Stimulated activated naive B cell treated with anti-CD40 and anti-IgM and Interleukin-4, amounts not matched to agents 10 μg/mL and 1 μg/mL and 100 μg/mL, for 72 hours (primary cell): Measurements from ENCODE around the gene ATP5ME.
"Not testable (repeated sequence)": the region's sequence is repeated elsewhere in the genome, so short reads cannot be mapped to it uniquely, and the experiment has no call there.

Source experiments
- ATAC-seq, 2 donors: fragments of 150-1000 bp; cut with Tn5 transposase; replicated peaks; 2 replicates each; pipeline ENCODE4 v1.10.0; 2021; ENCODE audit warnings: moderate library complexity in 1 of 2
- DNase-seq: peaks from one replicate; pipeline ENCODE4 v3.0.0; 2021
- H3K27ac Mint-ChIP-seq: one replicate; pipeline ENCODE4 v1.8.0; 2022; ENCODE audit warnings: mild to moderate bottlenecking, mixed read lengths
- H3K27me3 Mint-ChIP-seq, 2 donors: one replicate each; pipeline ENCODE4 v1.8.0; 2022; ENCODE audit warnings: mixed read lengths in 2 of 2
- H3K36me3 Mint-ChIP-seq, 2 donors: one replicate each; pipeline ENCODE4 v1.8.0; 2022; ENCODE audit warnings: mixed read lengths in 2 of 2, mild to moderate bottlenecking in 1 of 2
- H3K4me1 Mint-ChIP-seq, 2 donors: one replicate each; pipeline ENCODE4 v1.8.0; 2022; ENCODE audit warnings: mixed read lengths in 2 of 2, mild to moderate bottlenecking in 1 of 2
- H3K4me3 Mint-ChIP-seq, 2 donors: one replicate each; pipeline ENCODE4 v1.8.0; 2022; ENCODE audit warnings: mild to moderate bottlenecking in 2 of 2, mixed read lengths in 2 of 2, moderate library complexity in 1 of 2
- H3K9me3 Mint-ChIP-seq, 2 donors: one replicate each; pipeline ENCODE4 v1.8.0; 2022; ENCODE audit warnings: mixed read lengths in 2 of 2, mild to moderate bottlenecking in 1 of 2

The ATP5ME gene

DNA sequence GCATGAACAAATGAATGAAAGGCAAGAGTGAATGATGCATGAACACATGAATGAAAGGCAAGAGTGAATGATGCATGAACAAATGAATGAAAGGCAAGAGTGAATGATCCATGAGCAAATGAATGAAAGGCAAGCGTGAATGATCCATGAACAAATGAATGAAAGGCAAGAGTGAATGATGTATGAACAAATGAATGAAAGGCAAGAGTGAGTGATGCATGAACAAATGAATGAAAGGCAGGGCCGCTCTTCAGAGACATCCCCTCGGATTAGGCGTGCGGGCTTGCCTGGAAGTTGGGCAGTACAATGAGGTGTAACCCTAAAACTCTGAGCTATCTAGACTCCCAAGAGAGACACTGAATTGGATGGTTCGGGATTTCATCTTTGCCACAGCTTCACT lies 35.3 kb upstream of the ATP5ME start:
- Mint-ChIP-seq H3K36me3 (peaks cover 13 to 18% of the 10 kb centered on the region in 2 donors), H3K9me3 (no peaks in the 10 kb centered on the region), H3K4me3 (no peak overlapping the region), H3K27ac (no peak overlapping the region), H3K4me1 (peaks cover 27 to 62% of the 10 kb centered on the region in 2 donors), H3K27me3 (no peaks in the 10 kb centered on the region)
- ATAC-seq (no peak), DNase-seq (no peak)

DNA sequence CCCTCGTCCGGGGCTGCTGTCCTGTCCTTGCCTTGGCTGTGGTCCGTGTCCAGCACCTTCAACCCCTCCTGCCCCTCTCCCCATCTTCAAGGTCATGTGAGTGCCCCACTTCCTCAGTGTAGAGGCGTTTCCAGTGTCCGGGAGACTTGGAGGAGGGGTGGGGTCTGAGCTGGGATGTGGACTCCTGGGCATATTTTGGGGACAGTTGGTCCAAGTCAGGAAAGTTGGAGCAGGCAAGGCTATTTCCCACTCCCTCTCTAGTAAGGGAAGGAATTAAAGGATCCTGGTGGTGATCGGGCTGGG lies 34.5 kb upstream of the ATP5ME start:
- Mint-ChIP-seq H3K9me3 (no peaks in the 10 kb centered on the region), H3K36me3 (peaks cover 12 to 18% of the 10 kb centered on the region in 2 donors), H3K4me3 (peak overlapping the region in 1 of 2 donors; percentile 18), H3K4me1 (peaks cover 26 to 63% of the 10 kb centered on the region in 2 donors), H3K27ac (no peak overlapping the region), H3K27me3 (no peaks in the 10 kb centered on the region)
- DNase-seq, result no peak
- no peak for ATAC-seq

- no peaks in the 10 kb centered on the region for H3K27me3 Mint-ChIP-seq
- no peak for ATAC-seq
- H3K36me3 Mint-ChIP-seq, result peaks cover 12 to 18% of the 10 kb centered on the region in 2 donors
- H3K4me3 Mint-ChIP-seq, result peak overlapping the region in 1 of 2 donors; percentile 22
- DNase-seq, result no peak
- H3K27ac Mint-ChIP-seq, result no peak overlapping the region
- no peaks in the 10 kb centered on the region for H3K9me3 Mint-ChIP-seq
- H3K4me1 Mint-ChIP-seq, result peaks cover 26 to 59% of the 10 kb centered on the region in 2 donors
Measured at GRCh38 chr4:707929-708630, 34.0 kb upstream of the ATP5ME start.

- Mint-ChIP-seq H3K4me1 (peaks cover 23 to 54% of the 10 kb centered on the region in 2 donors), H3K4me3 (peak overlapping the region; percentile 46 to 67), H3K9me3 (no peaks in the 10 kb centered on the region), H3K36me3 (peaks cover 12 to 18% of the 10 kb centered on the region in 2 donors), H3K27ac (no peak overlapping the region), H3K27me3 (no peaks in the 10 kb centered on the region)
- ATAC-seq (no peak), DNase-seq (no peak)
Measured at GRCh38 chr4:706834-707598, 32.9 kb upstream of the ATP5ME start.

DNA sequence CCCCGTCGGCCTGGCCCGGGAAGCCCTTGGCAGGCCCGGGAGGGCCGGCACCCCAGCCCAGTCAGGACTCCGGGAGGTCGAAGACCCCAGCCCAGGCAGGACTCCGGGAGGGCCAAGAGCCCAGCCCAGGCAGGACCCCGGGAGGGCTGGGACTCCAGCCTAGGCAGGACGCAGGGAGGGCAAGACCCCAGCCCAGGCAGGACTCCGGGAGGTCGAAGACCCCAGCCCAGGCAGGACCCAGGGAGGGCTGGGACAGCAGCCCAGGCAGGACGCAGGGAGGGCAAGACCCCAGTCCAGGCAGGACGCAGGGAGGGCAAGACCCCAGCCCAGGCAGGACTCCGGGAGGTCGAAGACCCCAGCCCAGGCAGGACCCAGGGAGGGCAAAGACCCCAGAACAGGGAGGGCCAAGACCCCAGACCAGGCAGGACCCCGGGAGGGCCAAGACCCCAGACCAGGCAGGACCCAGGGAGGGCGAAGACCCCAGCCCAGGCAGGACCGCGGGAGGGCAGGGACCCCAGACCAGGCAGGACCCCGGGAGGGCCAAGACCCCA lies 32.1 kb upstream of the ATP5ME start:
- not testable (repeated sequence) for ATAC-seq
- H3K4me3 Mint-ChIP-seq, result peak overlapping the region; percentile 36 to 88

GRCh38 chr4:705278-706082 lies 31.4 kb upstream of the ATP5ME start, which contains the start of gene PCGF3:
Gene PCGF3 (plus strand): TSS chr4:705832. CDS start chr4:733681, 27,849 bp downstream.
- peaks cover 26 to 49% of the 10 kb centered on the region in 2 donors for H3K4me1 Mint-ChIP-seq
- peaks cover 10 to 12% of the 10 kb centered on the region in 2 donors for H3K36me3 Mint-ChIP-seq
- ATAC-seq (peak; percentile 98), DNase-seq (peak; percentile 94)
- no peaks in the 10 kb centered on the region for H3K9me3 Mint-ChIP-seq
- H3K27ac Mint-ChIP-seq, result peak within 1 kb of the TSS; percentile 92
- H3K27me3 Mint-ChIP-seq, result no peaks in the 10 kb centered on the region
- peak within 1 kb of the TSS; percentile 88 to 93 for H3K4me3 Mint-ChIP-seq

More for the DNA sequence above, 32.1 kb upstream of the ATP5ME start:
- H3K4me1 Mint-ChIP-seq, result peaks cover 23 to 54% of the 10 kb centered on the region in 2 donors
- H3K36me3 Mint-ChIP-seq, result peaks cover 12 to 17% of the 10 kb centered on the region in 2 donors
- H3K27ac Mint-ChIP-seq, result peak overlapping the region; percentile 20
- not testable (repeated sequence) for DNase-seq, H3K27me3 Mint-ChIP-seq, H3K9me3 Mint-ChIP-seq

DNA sequence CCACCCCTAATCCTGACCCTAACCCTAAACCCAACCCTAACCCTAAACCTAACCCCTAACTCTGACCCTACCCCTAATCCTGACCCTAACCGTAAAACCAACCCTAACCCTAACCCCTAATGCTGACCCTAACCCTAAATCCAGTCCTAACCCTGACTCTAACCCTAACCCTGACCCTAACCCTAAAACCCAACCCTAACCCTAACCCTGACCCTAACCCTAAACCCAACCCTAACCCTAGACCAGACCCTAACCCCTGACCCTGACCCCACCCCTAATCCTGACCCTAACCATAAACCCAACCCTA lies 30.8 kb upstream of the ATP5ME start:
- DNase-seq (no peak), ATAC-seq (no peak)
- peaks cover 23 to 49% of the 10 kb centered on the region in 2 donors for H3K4me1 Mint-ChIP-seq
- peaks cover 5 to 7% of the 10 kb centered on the region in 2 donors for H3K36me3 Mint-ChIP-seq
- H3K4me3 Mint-ChIP-seq, result peak overlapping the region; percentile 88 to 93
- peak overlapping the region; percentile 31 for H3K27ac Mint-ChIP-seq
- no peaks in the 10 kb centered on the region for H3K9me3 Mint-ChIP-seq
- no peaks in the 10 kb centered on the region for H3K27me3 Mint-ChIP-seq

DNA sequence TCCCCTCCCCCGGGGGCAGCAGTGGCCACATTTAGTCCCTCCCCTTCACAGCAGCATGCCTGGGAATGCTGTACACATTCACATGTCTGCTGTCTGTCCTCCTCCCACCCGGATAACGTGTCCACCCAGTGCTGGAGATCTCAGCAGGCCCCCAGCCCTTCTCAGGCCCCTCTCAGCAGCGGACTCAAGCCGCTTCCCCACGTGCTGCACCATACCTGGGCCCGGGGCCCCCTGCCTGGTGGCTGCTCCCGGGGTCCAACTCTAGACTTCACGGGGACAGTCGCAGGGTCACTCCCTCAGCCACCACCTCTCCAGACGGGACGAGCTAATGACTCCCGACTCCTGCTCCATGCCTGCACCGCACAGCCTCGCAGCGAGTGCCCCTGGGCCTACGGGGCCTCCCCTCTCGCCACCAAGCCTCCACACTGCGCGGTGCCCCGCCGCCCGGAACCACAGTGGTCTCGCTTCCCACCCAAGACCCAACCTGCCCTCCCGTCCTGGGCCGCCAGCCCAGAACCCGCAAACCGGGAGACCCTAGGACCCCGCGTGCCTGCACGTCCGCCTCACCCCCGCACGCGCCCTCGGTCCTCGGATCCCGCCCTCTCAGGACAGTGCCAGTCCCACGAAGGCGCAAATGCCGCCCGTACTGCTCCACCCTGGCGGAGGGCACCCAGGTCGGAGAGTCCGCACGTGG lies 30.3 kb upstream of the ATP5ME start:
- no peaks in the 10 kb centered on the region for H3K27me3 Mint-ChIP-seq
- peaks cover 3 to 6% of the 10 kb centered on the region in 2 donors for H3K36me3 Mint-ChIP-seq
- no peak for DNase-seq
- H3K4me1 Mint-ChIP-seq, result peaks cover 22 to 49% of the 10 kb centered on the region in 2 donors
- H3K27ac Mint-ChIP-seq, result peak overlapping the region; percentile 37
- no peaks in the 10 kb centered on the region for H3K9me3 Mint-ChIP-seq
- peak overlapping the region; percentile 28 to 93 for H3K4me3 Mint-ChIP-seq
- no peak for ATAC-seq

- no peak for ATAC-seq
- DNase-seq, result no peak
- Mint-ChIP-seq H3K4me3 (no peak overlapping the region), H3K4me1 (peaks cover 22 to 49% of the 10 kb centered on the region in 2 donors), H3K27me3 (no peaks in the 10 kb centered on the region), H3K36me3 (peaks cover under 1 to 2% of the 10 kb centered on the region in 2 donors), H3K9me3 (no peaks in the 10 kb centered on the region), H3K27ac (peak overlapping the region; percentile 37)
Measured at GRCh38 chr4:703336-704197, 29.5 kb upstream of the ATP5ME start.

DNA sequence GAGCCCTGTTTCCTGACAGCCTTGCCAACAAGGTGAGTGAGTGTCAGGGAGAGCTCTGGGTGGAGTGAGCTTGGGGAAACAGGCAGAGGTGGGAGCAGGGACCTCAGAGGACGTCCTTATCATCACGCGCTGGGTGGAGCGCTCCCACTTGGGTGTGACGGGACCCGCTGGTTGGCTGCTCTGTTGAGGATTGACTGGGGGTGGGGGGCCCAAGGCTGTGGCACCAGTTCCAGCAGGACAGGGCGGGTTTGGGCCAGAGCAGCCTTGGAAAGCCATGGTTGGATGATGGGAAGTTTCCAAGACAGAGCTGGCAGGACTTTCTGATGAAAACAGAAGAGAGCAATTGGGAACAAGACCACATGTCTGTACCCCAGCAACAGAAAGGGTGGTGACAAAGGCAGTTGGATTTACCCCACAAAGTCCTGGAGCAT lies 28.6 kb upstream of the ATP5ME start:
- DNase-seq (no peak), ATAC-seq (no peak)
- Mint-ChIP-seq H3K4me3 (no peak overlapping the region), H3K27me3 (no peaks in the 10 kb centered on the region), H3K36me3 (no peaks in the 10 kb centered on the region), H3K27ac (no peak overlapping the region), H3K9me3 (no peaks in the 10 kb centered on the region), H3K4me1 (peaks cover 22 to 43% of the 10 kb centered on the region in 2 donors)

- H3K9me3 Mint-ChIP-seq, result no peaks in the 10 kb centered on the region
Measured at GRCh38 chr4:700587-701264, 26.6 kb upstream of the ATP5ME start.

GRCh38 chr4:699816-700580 lies 25.9 kb upstream of the ATP5ME start:
- H3K36me3 Mint-ChIP-seq, result no peaks in the 10 kb centered on the region
- peaks cover 18 to 30% of the 10 kb centered on the region in 2 donors for H3K4me1 Mint-ChIP-seq
- H3K4me3 Mint-ChIP-seq, result peak overlapping the region in 1 of 2 donors; percentile 46
- H3K27ac Mint-ChIP-seq, result no peak overlapping the region
- ATAC-seq (no peak), DNase-seq (no peak)
- no peaks in the 10 kb centered on the region for H3K9me3 Mint-ChIP-seq
- H3K27me3 Mint-ChIP-seq, result no peaks in the 10 kb centered on the region

More at GRCh38 chr4:700587-701264, 26.6 kb upstream of the ATP5ME start:
- H3K36me3 Mint-ChIP-seq, result no peaks in the 10 kb centered on the region
- H3K4me1 Mint-ChIP-seq, result peaks cover 21 to 35% of the 10 kb centered on the region in 2 donors
- no peak for DNase-seq
- H3K27ac Mint-ChIP-seq, result no peak overlapping the region
- H3K27me3 Mint-ChIP-seq, result no peaks in the 10 kb centered on the region
- ATAC-seq, result no peak
- H3K4me3 Mint-ChIP-seq, result no peak overlapping the region
